Prostate gland (tissue), 2 donors: ENCODE results near the gene DRICH1. TPM values are rescaled to one million over a fixed set of nuclear protein-coding genes. Genes with fewer than 3 reads are reported as not detected.
"Not testable (repeated sequence)": the region's sequence is repeated elsewhere in the genome, so short reads cannot be mapped to it uniquely, and the experiment has no call there.

ENCODE experiments used
- DNase-seq: peaks from one replicate; pipeline ENCODE4 v3.0.0-alpha.2; 2019; ENCODE audit warnings: low spot score
- H3K27ac ChIP-seq, 2 donors: fragments of 200-600 bp; sonication (generic); 2 replicates each; pipeline ENCODE4 v1.5.1; 2017 to 2019
- H3K27me3 ChIP-seq: fragments of 200-600 bp; sonication (generic); replicated peaks from 2 replicates; pipeline ENCODE4 v1.5.1; 2019; ENCODE audit not compliant: insufficient read depth
- H3K36me3 ChIP-seq, 2 donors: fragments of 200-600 bp; sonication (generic); 1 replicate in 1 of 2; 2 replicates in 1 of 2; pipeline versions ENCODE4 v1.5.1 to v1.8.1; 2017 to 2019
- H3K4me1 ChIP-seq: fragments of 200-600 bp; sonication (generic); replicated peaks from 2 replicates; pipeline ENCODE4 v1.5.1; 2019
- H3K4me3 ChIP-seq, 2 donors: fragments of 200-600 bp; sonication (generic); 2 replicates each; pipeline ENCODE4 v1.5.1; 2017 to 2019
- H3K9me3 ChIP-seq: fragments of 200-600 bp; sonication (generic); 2 replicates; pipeline ENCODE4 v1.5.1; 2017
- CTCF ChIP-seq, 4 experiments: fragments of 200-600 bp in 2 of 4; fragments of 450-650 bp in 2 of 4; sonication (generic) in 2 of 4; IDR thresholded peaks; 1 replicate in 3 of 4; 2 replicates in 1 of 4; pipeline ENCODE4 v1.5.1; 2016 to 2019; ENCODE audit warnings: antibody characterized with exemption in 4 of 4, mild to moderate bottlenecking in 2 of 4, moderate library complexity in 2 of 4
- POLR2A ChIP-seq: fragments of 450-650 bp; IDR thresholded peaks from one replicate; pipeline ENCODE4 v1.6.1; 2016; ENCODE audit warnings: antibody characterized with exemption, mild to moderate bottlenecking
- POLR2AphosphoS5 ChIP-seq: sonication (generic); formaldehyde crosslinking; IDR thresholded peaks from one replicate; pipeline ENCODE4 v1.6.1; 2017; ENCODE audit warnings: antibody characterized with exemption
- WGBS: methylation state at CpG from one replicate; pipeline ENCODE4 v1.1.5; 2018; 5-methylcytosine and 5-hydroxymethylcytosine counted together
- intact Hi-C: fragments of 100-400 bp; cut with DNase I; formaldehyde crosslinking; loops from one replicate; pipeline ENCODE4 v1.14.2; 2022
- total RNA-seq, 2 donors: library from RNA; depleted of rRNA; stranded (reverse); fragments of >200 nt; gene quantifications; one replicate each; pipeline ENCODE4 v1.1.0, GENCODE V29; 2016

Gene DRICH1
- total RNA-seq, 2 donors from 2014 or later = 2.8 TPM; not detected in 1

DNA sequence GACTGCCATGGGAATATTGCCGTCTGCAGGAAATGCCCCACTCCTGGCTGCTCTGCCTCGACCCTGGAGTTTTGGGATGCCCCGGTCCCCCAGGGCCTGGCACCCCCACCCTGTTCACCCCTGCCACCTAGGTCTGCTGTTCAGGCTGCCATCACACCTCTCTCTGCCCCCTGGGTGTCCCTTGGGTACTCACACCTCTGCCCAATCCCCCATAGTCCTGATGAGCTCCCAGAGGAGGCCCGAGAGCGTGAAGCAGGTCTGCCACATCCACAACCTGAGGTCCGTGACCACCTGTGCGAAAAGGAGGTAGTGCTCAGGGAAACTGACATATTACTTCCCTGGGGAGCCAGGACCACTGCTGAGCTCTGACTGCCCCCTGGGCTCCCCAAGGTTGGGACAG is 20.2 kb upstream of the DRICH1 start:
- Histone ChIP-seq H3K4me1 (no peaks in the 10 kb centered on the region), H3K27ac (no peak overlapping the region), H3K9me3 (no peaks in the 10 kb centered on the region), H3K4me3 (no peak overlapping the region), H3K27me3 (no peaks in the 10 kb centered on the region), H3K36me3 (no peaks in the 10 kb centered on the region)
- no peak for DNase-seq
- intact Hi-C loops = no loop called here
- WGBS = 91% methylated on average over 6 of the region's 7 CpGs
- TF ChIP-seq POLR2A = no peak
- no peak for TF ChIP-seq CTCF (IDR thresholded peaks at IDR 0.05)
- TF ChIP-seq POLR2AphosphoS5 = no peak

DNA sequence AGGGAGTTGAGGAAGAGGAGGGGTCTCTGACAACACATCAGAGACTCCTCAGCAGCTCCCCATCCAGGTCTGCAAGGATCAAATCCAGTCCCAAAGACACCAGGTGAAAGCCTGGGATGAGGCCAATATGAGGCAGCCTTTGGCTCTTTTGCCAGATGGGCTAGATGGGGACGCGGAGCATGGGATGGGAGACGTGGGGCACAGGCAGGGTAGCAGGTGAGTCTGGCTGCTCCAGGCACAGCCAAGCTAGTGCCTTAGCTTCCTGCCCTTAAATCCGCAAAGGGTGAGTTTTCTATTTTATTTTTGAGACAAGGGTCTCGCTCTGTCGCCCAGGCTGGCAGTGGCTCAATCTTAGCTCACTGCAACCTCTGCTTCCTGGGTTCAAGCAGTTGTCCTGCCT is 19.6 kb upstream of the DRICH1 start:
- no peaks in the 10 kb centered on the region for H3K36me3 ChIP-seq
- H3K27me3 ChIP-seq = no peaks in the 10 kb centered on the region
- 87% methylated on average over 6 of the region's 6 CpGs for WGBS
- H3K4me3 ChIP-seq = no peak overlapping the region
- no peak for DNase-seq
- no peaks in the 10 kb centered on the region for H3K4me1 ChIP-seq
- intact Hi-C loops = no loop called here
- no peaks in the 10 kb centered on the region for H3K9me3 ChIP-seq
- H3K27ac ChIP-seq = no peak overlapping the region
- TF ChIP-seq POLR2AphosphoS5 (no peak), POLR2A (no peak), CTCF (IDR thresholded peaks at IDR 0.05) (no peak)

DNA sequence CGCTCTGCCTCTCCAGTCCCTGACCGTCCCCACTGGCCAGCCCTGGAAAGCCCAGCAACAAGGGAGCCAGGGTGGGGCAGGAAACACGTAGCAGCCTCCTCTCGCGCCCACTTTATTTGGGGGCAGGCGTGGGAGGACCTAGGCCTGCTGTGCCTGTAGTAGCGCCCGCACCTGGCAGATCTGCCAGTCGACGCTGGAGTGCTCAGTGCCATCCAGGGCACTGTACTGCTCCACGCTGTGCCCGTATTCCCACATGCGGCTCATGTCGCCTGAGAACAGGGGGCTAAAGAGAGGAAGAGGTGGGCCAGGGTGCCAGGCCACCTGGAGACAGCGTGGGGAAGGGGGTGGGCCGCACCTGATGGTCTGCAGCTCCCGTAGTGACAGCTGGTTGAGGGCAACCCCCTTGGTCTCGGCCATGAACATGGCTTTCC is 17.0 kb upstream of the DRICH1 start:
- Histone ChIP-seq H3K4me3 (no peak overlapping the region), H3K4me1 (no peaks in the 10 kb centered on the region), H3K27me3 (no peaks in the 10 kb centered on the region), H3K36me3 (no peaks in the 10 kb centered on the region), H3K9me3 (no peaks in the 10 kb centered on the region), H3K27ac (no peak overlapping the region)
- TF ChIP-seq POLR2AphosphoS5 (no peak), POLR2A (no peak), CTCF (IDR thresholded peaks at IDR 0.05) (no peak)
- DNase-seq = no peak
- intact Hi-C loops = no loop called here
- WGBS = 86% methylated on average over 18 of the region's 18 CpGs

DNA sequence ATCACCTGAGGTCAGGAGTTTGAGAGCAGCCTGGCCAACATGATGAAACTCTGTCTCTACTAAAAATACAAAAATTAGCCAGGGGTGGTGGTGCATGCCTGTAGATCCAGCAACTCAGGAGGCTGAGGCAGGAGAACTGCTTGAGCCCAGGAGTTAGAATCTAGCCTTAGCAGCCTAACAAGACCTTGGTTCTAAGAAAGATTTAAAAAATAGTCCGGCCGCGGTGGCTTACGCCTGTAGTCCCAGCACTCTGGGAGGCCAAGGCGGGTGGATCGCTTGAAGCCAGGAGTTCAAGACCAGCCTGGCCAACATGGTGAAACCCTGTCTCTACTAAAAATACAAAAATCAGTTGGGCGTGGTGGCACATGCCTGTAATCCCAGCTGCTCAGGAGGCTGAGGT is 14.4 kb upstream of the DRICH1 start:
- intact Hi-C loops, H3K27me3 ChIP-seq, H3K27ac ChIP-seq, DNase-seq, H3K4me1 ChIP-seq, H3K36me3 ChIP-seq, H3K4me3 ChIP-seq, H3K9me3 ChIP-seq: not testable (repeated sequence)
- 94% methylated on average over 7 of the region's 7 CpGs for WGBS

DNA sequence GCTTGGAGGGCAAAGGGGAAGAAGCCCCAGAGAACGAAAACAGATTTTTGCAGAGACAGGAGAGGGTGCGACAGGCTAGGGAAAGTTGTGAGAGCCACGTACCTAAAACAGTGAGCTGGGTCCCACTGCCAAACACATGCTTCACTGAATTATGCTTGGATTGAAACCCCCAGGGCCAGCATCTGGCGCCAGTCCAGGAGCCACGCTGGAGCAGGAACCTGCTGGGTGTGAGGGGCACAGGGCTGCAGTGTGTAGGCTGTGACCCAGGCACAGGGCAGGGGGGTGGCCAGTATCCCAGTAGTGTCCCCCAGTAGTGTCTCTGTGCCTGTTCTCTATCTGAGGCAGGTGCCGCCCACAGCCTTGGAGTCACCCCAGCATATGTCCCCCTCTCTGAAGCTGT is 8.1 kb upstream of the DRICH1 start:
- intact Hi-C loops, H3K27ac ChIP-seq, H3K9me3 ChIP-seq, H3K4me1 ChIP-seq, H3K36me3 ChIP-seq, H3K4me3 ChIP-seq, H3K27me3 ChIP-seq, DNase-seq: not testable (repeated sequence)
- 62% methylated on average over 5 of the region's 6 CpGs for WGBS

DNA sequence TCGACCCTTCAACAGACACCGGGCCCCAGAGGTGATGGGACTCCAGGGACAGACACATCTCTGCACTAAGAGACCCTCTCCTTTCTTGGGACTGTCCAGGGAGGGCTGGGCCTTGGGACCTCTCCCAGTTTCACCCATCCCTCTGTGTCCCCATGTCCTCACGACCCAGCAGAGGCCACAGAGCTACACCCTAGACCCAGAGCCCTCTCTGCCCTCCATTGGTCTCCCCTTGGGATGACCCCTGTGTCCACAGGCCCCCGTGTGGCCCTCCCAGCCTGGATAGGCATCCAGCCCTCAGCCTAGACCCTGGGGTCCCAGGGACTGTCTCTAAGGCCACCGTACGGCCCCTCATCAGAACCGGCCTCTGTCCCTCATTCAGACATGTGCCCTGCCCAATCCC is 7.5 kb upstream of the DRICH1 start:
- 98% methylated on average over 7 of the region's 7 CpGs for WGBS
- DNase-seq = no peak
- intact Hi-C loops = no loop called here
- H3K27ac ChIP-seq = no peak overlapping the region
- H3K27me3 ChIP-seq = no peaks in the 10 kb centered on the region
- TF ChIP-seq CTCF (IDR thresholded peaks at IDR 0.05) = no peak
- no peak for TF ChIP-seq POLR2A
- no peak for TF ChIP-seq POLR2AphosphoS5
- H3K9me3 ChIP-seq = no peaks in the 10 kb centered on the region
- no peaks in the 10 kb centered on the region for H3K4me1 ChIP-seq
- no peak overlapping the region for H3K4me3 ChIP-seq
- no peaks in the 10 kb centered on the region for H3K36me3 ChIP-seq
